HG02870 (cell line): ENCODE data around the gene SPATS2L.

ENCODE experiments used
- ATAC-seq: cut with Tn5 transposase; IDR thresholded peaks from one replicate; pipeline ENCODE4 v1.9.1; 2021; ENCODE audit warnings: mild to moderate bottlenecking, moderate library complexity; ENCODE audit not compliant: unreplicated experiment

SPATS2L gene

GRCh38 chr2:200461846-200462710 lies 155.6 kb downstream of the SPATS2L start:
- no peak for ATAC-seq

- ATAC-seq, result no peak
These were observed 157.0 kb downstream of the SPATS2L start for GRCh38 chr2:200463452-200463851.

- ATAC-seq, result no peak
These were observed 160.2 kb downstream of the SPATS2L start for GRCh38 chr2:200466425-200467418.

GRCh38 chr2:200467806-200468681 lies 161.6 kb downstream of the SPATS2L start:
- ATAC-seq, result no peak

- ATAC-seq, result no peak
These were observed 163.3 kb downstream of the SPATS2L start for GRCh38 chr2:200469708-200470211.

- ATAC-seq, result no peak
These were observed 163.7 kb downstream of the SPATS2L start for GRCh38 chr2:200470230-200470629.

GRCh38 chr2:200471324-200471848 lies 164.9 kb downstream of the SPATS2L start:
- peak; percentile 88 for ATAC-seq

- ATAC-seq, result peak; percentile 22
These were observed 165.6 kb downstream of the SPATS2L start for GRCh38 chr2:200471928-200472645.

- no peak for ATAC-seq
These were observed 166.5 kb downstream of the SPATS2L start for GRCh38 chr2:200472853-200473464.

- ATAC-seq, result no peak
These were observed 169.3 kb downstream of the SPATS2L start for GRCh38 chr2:200475795-200476194.

- ATAC-seq, result no peak
These were observed 170.3 kb downstream of the SPATS2L start for GRCh38 chr2:200476836-200477235.

GRCh38 chr2:200477667-200478131 lies 171.2 kb downstream of the SPATS2L start:
- ATAC-seq, result no peak

GRCh38 chr2:200479692-200480265 lies 173.3 kb downstream of the SPATS2L start:
- ATAC-seq, result no peak

- ATAC-seq, result no peak
These were observed 175.7 kb downstream of the SPATS2L start for GRCh38 chr2:200482194-200482593.

- ATAC-seq, result peak; percentile 47
These were observed 177.3 kb downstream of the SPATS2L start for GRCh38 chr2:200483729-200484198.

- ATAC-seq, result no peak
These were observed 178.4 kb downstream of the SPATS2L start for GRCh38 chr2:200484934-200485333.

- no peak for ATAC-seq
These were observed 180.0 kb downstream of the SPATS2L start for GRCh38 chr2:200486529-200486928.

GRCh38 chr2:200488169-200488568 lies 181.7 kb downstream of the SPATS2L start:
- ATAC-seq, result no peak
